OCI-LY3 (cell line): ENCODE measurements around the gene PRPF6.

ENCODE experiments used
- EZH2phosphoT487 ChIP-seq: fragments of 200-600 bp; shearing (Covaris generic); IDR thresholded peaks from 2 replicates; pipeline ENCODE4 v1.6.1; 2018; ENCODE audit warnings: antibody characterized with exemption, mixed run types, low read depth
- TF ChIP-seq, protein P1 (sequence below): fragments of 200-600, 300-600 bp; sonication (generic); IDR thresholded peaks from 2 replicates; pipeline ENCODE4 v1.5.1; 2014; ENCODE audit warnings: antibody characterized with exemption, low read length, low read depth

DNA sequence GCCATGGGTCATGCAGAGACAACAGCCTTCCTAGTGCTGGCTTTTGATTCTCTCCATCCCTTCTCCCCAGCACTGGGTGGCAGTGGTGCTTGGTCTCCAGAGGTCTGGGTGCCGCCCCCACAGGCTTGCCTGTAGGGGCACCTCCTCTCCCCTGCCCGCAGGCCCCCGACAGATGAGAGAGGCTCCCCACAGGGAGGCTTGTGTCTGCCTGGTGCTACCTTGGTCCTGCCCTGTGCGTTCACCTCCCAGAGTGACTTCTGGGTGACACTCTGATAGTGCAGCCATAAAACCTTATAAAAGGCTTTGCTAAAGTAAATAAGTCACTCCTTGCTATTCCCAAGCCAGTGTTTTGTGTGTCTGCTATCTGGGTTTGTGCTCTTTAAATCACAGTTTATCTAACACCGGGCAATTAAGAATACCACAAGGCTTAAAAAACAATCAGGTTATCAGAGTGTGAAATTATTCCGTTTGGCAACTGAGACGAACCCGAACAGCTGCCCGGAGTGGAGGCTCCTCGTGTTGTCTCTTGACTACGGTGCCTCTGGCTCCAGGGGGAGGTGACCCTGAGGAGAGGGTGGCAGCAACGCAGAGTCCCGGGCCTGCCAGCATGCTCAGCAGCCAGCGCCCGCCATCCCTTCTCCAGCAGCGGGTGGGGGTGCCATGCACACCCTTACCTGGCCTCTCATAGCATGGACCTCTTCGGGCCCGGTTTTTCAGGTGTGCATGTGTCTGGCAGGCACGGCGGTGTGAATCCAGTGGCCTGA lies 49.6 kb downstream of the PRPF6 start:
- TF ChIP-seq, protein P1, sequence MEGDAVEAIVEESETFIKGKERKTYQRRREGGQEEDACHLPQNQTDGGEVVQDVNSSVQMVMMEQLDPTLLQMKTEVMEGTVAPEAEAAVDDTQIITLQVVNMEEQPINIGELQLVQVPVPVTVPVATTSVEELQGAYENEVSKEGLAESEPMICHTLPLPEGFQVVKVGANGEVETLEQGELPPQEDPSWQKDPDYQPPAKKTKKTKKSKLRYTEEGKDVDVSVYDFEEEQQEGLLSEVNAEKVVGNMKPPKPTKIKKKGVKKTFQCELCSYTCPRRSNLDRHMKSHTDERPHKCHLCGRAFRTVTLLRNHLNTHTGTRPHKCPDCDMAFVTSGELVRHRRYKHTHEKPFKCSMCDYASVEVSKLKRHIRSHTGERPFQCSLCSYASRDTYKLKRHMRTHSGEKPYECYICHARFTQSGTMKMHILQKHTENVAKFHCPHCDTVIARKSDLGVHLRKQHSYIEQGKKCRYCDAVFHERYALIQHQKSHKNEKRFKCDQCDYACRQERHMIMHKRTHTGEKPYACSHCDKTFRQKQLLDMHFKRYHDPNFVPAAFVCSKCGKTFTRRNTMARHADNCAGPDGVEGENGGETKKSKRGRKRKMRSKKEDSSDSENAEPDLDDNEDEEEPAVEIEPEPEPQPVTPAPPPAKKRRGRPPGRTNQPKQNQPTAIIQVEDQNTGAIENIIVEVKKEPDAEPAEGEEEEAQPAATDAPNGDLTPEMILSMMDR, result no peak
- TF ChIP-seq EZH2phosphoT487, result no peak
